SU-DHL-6 (cell line): ENCODE results near the gene OR2T2.
"Not testable (repeated sequence)": the region's sequence is repeated elsewhere in the genome, so short reads cannot be mapped to it uniquely, and the experiment has no call there.

Experiments
- CTCF ChIP-seq: fragments of 200-600 bp; sonication (generic); IDR thresholded peaks from one replicate; pipeline ENCODE4 v1.5.1; 2017; ENCODE audit warnings: antibody characterized with exemption, mild to moderate bottlenecking, low read length, moderate library complexity; ENCODE audit not compliant: insufficient read depth, poor library complexity, severe bottlenecking
- EZH2phosphoT487 ChIP-seq: fragments of 200-600 bp; sonication (generic), shearing (Covaris generic); conservative IDR thresholded peaks from 2 replicates; pipeline ENCODE4 v1.6.1; 2018; ENCODE audit warnings: mild to moderate bottlenecking, antibody characterized with exemption, low read length, moderate library complexity, mixed read lengths

GRCh38 chr1:248427526-248428191 lies 17.8 kb upstream of the OR2T2 start:
- not testable (repeated sequence) for TF ChIP-seq CTCF, EZH2phosphoT487
